ENCODE data around the gene UBE2H.

Gene UBE2H

GRCh38 chr7:129804111-129804889 is 148.5 kb downstream of the UBE2H start:
- CTCF ChIA-PET: interaction anchor here (1.0 to 1.2 kb wide), 2 partner anchors 8 to 19 kb away, joined by 3 read pairs; no protein-coding TSS in a partner anchor

DNA sequence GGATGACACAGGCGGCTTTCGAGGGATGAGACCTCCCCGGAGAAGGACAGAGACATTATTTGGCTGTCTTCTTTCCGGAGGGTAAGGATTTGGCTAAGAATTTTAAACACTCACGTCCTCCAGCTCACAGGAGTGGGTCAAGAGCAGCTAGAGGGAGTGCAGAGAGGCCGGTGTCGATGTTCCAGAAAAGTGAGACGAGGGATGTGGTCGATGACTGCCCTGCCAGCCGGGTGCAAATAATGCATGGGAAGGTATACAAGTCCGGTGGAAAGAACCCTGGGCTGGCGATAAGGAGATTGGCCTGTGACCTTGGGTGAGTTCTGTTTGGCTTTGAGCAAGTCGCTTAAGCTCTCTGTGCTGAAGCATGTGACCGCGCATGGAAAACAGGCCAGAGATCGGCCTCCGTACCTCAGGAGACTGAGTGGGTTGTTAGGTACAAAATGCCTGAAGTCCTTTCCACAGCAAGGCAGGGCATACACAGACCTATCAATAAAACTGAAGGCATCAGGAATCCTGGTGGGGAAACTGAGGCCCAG is 149.1 kb downstream of the UBE2H start:
- CTCF ChIA-PET: interaction anchor here (1.0 to 1.3 kb wide), 2 partner anchors 9 to 162 kb away, joined by 3 read pairs; no protein-coding TSS in a partner anchor
- POLR2A ChIA-PET: no interaction called here

More at GRCh38 chr7:129804111-129804889, 148.5 kb downstream of the UBE2H start:
- POLR2A ChIA-PET: no interaction called here
- no peak overlapping the region for H3K4me3 ChIP-seq (ENCODE audit: low read depth, low read length)
- DNase-seq (ENCODE audit: low read depth, low spot score): no peak
- no peak for TF ChIP-seq CTCF (IDR thresholded peaks at IDR 0.05; ENCODE audit: insufficient read depth, low read length, missing control alignments)

DNA sequence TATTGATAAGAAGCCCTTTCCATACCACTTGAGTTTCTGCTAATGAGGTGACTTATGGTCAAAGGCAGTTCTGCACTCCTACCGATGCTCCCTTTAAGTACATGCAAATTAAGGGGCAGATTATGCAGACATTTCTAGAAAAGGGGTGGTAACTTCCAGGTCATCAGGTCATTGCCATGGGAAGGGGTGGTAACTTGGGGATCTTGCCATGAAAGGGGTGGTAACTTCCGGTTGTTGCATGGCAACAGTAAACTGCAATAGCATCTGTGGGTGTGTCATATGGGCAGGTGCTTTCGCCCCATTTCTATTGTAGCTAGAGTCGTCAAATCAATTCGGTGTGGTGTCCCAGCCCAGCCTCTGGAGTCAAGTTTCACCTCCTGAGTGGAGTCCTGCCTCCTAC is 150.9 kb downstream of the UBE2H start:
- POLR2A ChIA-PET: no interaction called here
- DNase-seq (ENCODE audit: low read depth, low spot score): no peak

More for the DNA sequence above, 149.1 kb downstream of the UBE2H start:
- H3K4me3 ChIP-seq (ENCODE audit: low read depth, low read length): no peak overlapping the region
- TF ChIP-seq CTCF (IDR thresholded peaks at IDR 0.05; ENCODE audit: insufficient read depth, low read length, missing control alignments): no peak
- DNase-seq (ENCODE audit: low read depth, low spot score): no peak

GRCh38 chr7:129800901-129801300 is 151.9 kb downstream of the UBE2H start:
- H3K4me3 ChIP-seq (ENCODE audit: low read depth, low read length): no peak overlapping the region
- ChIA-PET CTCF (interaction anchor here (1.9 kb wide), 1 partner anchor 30 kb away, joined by 5 read pairs; no protein-coding TSS in a partner anchor), POLR2A (no interaction called here)
- TF ChIP-seq CTCF (IDR thresholded peaks at IDR 0.05; ENCODE audit: insufficient read depth, low read length, missing control alignments): no peak
- DNase-seq (ENCODE audit: low read depth, low spot score): no peak

More for the DNA sequence above, 150.9 kb downstream of the UBE2H start:
- H3K4me3 ChIP-seq (ENCODE audit: low read depth, low read length): no peak overlapping the region
- TF ChIP-seq CTCF (IDR thresholded peaks at IDR 0.05; ENCODE audit: insufficient read depth, low read length, missing control alignments): no peak
- CTCF ChIA-PET: no interaction called here

DNA sequence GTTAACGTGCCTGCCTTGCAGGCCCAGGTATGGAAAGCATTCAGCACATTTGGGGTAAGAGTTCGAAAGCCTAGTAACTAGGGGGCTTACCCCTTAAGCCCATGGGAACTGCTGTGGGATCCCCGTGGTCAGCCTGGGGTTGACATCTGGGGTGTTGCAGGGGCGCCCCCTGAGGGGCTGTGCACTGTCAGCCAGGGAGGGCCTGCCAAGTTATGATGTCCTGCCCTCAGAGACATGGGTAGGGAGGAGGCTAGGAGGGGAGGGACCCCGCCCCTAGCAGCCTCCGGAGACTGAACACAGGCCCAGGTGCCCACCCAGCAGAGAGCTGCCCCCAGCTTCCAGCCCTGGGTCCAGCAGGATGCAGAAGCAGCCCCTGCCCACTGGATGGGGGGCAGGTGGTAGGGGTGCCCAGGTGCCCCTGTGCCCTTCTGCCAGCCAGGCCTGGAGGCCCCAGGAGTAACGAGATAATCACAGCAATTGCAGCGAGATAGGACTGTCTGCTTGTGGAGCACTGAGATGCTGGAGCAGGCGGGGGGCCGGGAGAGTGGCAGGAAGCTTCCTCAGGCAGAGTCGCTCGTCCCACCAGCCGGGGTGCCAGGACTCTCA is 153.3 kb downstream of the UBE2H start:
- H3K4me3 ChIP-seq (ENCODE audit: low read depth, low read length): no peak overlapping the region
- no peak for TF ChIP-seq CTCF (IDR thresholded peaks at IDR 0.05; ENCODE audit: insufficient read depth, low read length, missing control alignments)
- ChIA-PET POLR2A (no interaction called here), CTCF (interaction anchor here (0.8 to 1.9 kb wide), 2 partner anchors 26 to 32 kb away, joined by 3 to 5 read pairs; no protein-coding TSS in a partner anchor)
- DNase-seq (ENCODE audit: low read depth, low spot score): no peak
